HG02870 (cell line): ENCODE data around the gene ABL2.
"Not testable (repeated sequence)": the region's sequence is repeated elsewhere in the genome, so short reads cannot be mapped to it uniquely, and the experiment has no call there.

Experiments used
- ATAC-seq: cut with Tn5 transposase; IDR thresholded peaks from one replicate; pipeline ENCODE4 v1.9.1; 2021; ENCODE audit warnings: mild to moderate bottlenecking, moderate library complexity; ENCODE audit not compliant: unreplicated experiment

The ABL2 gene

GRCh38 chr1:179217943-179218507 lies 11.5 kb downstream of the ABL2 start:
- ATAC-seq, result no peak

GRCh38 chr1:179213317-179213716 lies 16.2 kb downstream of the ABL2 start:
- not testable (repeated sequence) for ATAC-seq

GRCh38 chr1:179208681-179209477 lies 20.6 kb downstream of the ABL2 start:
- ATAC-seq, result no peak

- no peak for ATAC-seq
These were observed 22.7 kb downstream of the ABL2 start for GRCh38 chr1:179206812-179207211.

GRCh38 chr1:179205284-179205683 lies 24.2 kb downstream of the ABL2 start:
- ATAC-seq, result no peak

- no peak for ATAC-seq
These were observed 27.3 kb downstream of the ABL2 start for GRCh38 chr1:179202161-179202560.

GRCh38 chr1:179200586-179200985 lies 28.9 kb downstream of the ABL2 start:
- no peak for ATAC-seq

- no peak for ATAC-seq
These were observed 31.7 kb downstream of the ABL2 start for GRCh38 chr1:179197690-179198297.

GRCh38 chr1:179195857-179196256 lies 33.6 kb downstream of the ABL2 start:
- ATAC-seq, result not testable (repeated sequence)

- no peak for ATAC-seq
These were observed 34.1 kb downstream of the ABL2 start for GRCh38 chr1:179195376-179195775.

- no peak for ATAC-seq
These were observed 35.4 kb downstream of the ABL2 start for GRCh38 chr1:179194068-179194537.

GRCh38 chr1:179190861-179191260 lies 38.6 kb downstream of the ABL2 start:
- no peak for ATAC-seq

- ATAC-seq, result no peak
These were observed 41.6 kb downstream of the ABL2 start for GRCh38 chr1:179187735-179188471.

GRCh38 chr1:179187043-179187442 lies 42.4 kb downstream of the ABL2 start:
- no peak for ATAC-seq

- no peak for ATAC-seq
These were observed 45.1 kb downstream of the ABL2 start for GRCh38 chr1:179184403-179184802.

GRCh38 chr1:179183857-179184256 lies 45.6 kb downstream of the ABL2 start:
- no peak for ATAC-seq

GRCh38 chr1:179178950-179179349 lies 50.5 kb downstream of the ABL2 start:
- no peak for ATAC-seq

- no peak for ATAC-seq
These were observed 51.3 kb downstream of the ABL2 start for GRCh38 chr1:179178183-179178582.

GRCh38 chr1:179177615-179178014 lies 51.9 kb downstream of the ABL2 start:
- ATAC-seq, result no peak

GRCh38 chr1:179177182-179177581 lies 52.3 kb downstream of the ABL2 start:
- ATAC-seq, result no peak
